ENCODE results near the gene KCTD3. TPM values are rescaled to one million over a fixed set of nuclear protein-coding genes. Genes with fewer than 3 reads are reported as not detected.

The KCTD3 gene
- total and polyA plus RNA-seq, 2 donors (not counting 3 experiments of a cell fraction or from before 2014, with no cell fraction given), result 19.1 to 28.3 TPM

GRCh38 chr1:215637041-215637573, 70.0 kb downstream of the KCTD3 start:
- no peaks in the 10 kb centered on the region for H3K9me3 ChIP-seq (replicated peaks; ENCODE audit: control insufficient read depth, insufficient read depth, low read length)
- DNase-seq (ENCODE audit: low read depth, low spot score) (no peak), FAIRE-seq (no peak)
- no peak overlapping the region for H3K4me2 ChIP-seq (ENCODE audit: insufficient read depth, low read length)
- no peak overlapping the region for H3K4me3 ChIP-seq (replicated peaks in 1 of 3; ENCODE audit: insufficient read depth in 1 of 3, low read depth in 1 of 3, low read length in 3 of 3)
- H3K79me2 ChIP-seq (ENCODE audit: control insufficient read depth, insufficient read depth, low read length), result no peaks in the 10 kb centered on the region
- no TSS peak for BruUV-seq (replicated peaks)
- no peaks in the 10 kb centered on the region for H3K27me3 ChIP-seq (ENCODE audit: control insufficient read depth in 2 of 2, insufficient read depth in 2 of 2, low read length in 2 of 2)
- intact Hi-C loops (cut with micrococcal nuclease) (no loop called here), dilution Hi-C loops (cut with MboI; ENCODE audit: extremely low pct_ligation_motif_present, low sequenced_read_pairs) (no loop called here)
- H3K4me1 ChIP-seq (ENCODE audit: control insufficient read depth, extremely low read depth, insufficient read depth, low read length), result no peaks in the 10 kb centered on the region
- CTCF ChIA-PET, result no interaction called here
- H4K20me1 ChIP-seq (replicated peaks; ENCODE audit: control insufficient read depth, extremely low read depth, insufficient read depth, low read length), result no peaks in the 10 kb centered on the region
- TF ChIP-seq JUN (IDR thresholded peaks at IDR 0.05; ENCODE audit: borderline replicate concordance, insufficient read depth, insufficient read length, low read depth) (no peak), FOS (IDR thresholded peaks at IDR 0.05; ENCODE audit: borderline replicate concordance, insufficient read depth, low read length) (no peak), MYC (IDR thresholded peaks at IDR 0.05; ENCODE audit: low read depth, low read length) (no peak), POLR2A (IDR thresholded peaks at IDR 0.05; ENCODE audit: low read depth, low read length) (no peak), GATA2 (IDR thresholded peaks at IDR 0.05; ENCODE audit: insufficient read depth, insufficient read length, low read depth, low read length) (no peak), POLR2AphosphoS5 (IDR thresholded peaks at IDR 0.05; ENCODE audit: insufficient read depth, low read depth, low read length) (no peak), CTCF (IDR thresholded peaks at IDR 0.05; ENCODE audit: extremely low read depth in 1 of 2, insufficient read depth in 1 of 2, low read depth in 1 of 2, low read length in 2 of 2) (no peak), MAX (IDR thresholded peaks at IDR 0.05; ENCODE audit: insufficient read depth, insufficient read length) (no peak), EZH2 (IDR thresholded peaks at IDR 0.05; ENCODE audit: borderline replicate concordance, low read depth, low read length, severe bottlenecking) (no peak)
- no peaks in the 10 kb centered on the region for H3K9me1 ChIP-seq (replicated peaks; ENCODE audit: control insufficient read depth, extremely low read depth, insufficient read depth, low read length)
- no peaks in the 10 kb centered on the region for H3K36me3 ChIP-seq (ENCODE audit: control insufficient read depth in 2 of 2, extremely low read depth in 1 of 2, insufficient read depth in 2 of 2, low read length in 2 of 2)
- POLR2A ChIA-PET, result no interaction called here
- no peak overlapping the region for H2AFZ ChIP-seq (ENCODE audit: low read depth, low read length)
- no peak overlapping the region for H3K9ac ChIP-seq (replicated peaks; ENCODE audit: extremely low read depth, insufficient read depth, low read length)
- H3K27ac ChIP-seq (ENCODE audit: insufficient read depth, low read depth, low read length), result no peak overlapping the region
